Activated CD4-positive, alpha-beta memory T cell treated with anti-CD3 and anti-CD28 coated beads, Interleukin-2, amount 10 ng/mL, durations not matched to agents 7 days and 5 days (primary cell): Measurements from ENCODE around the gene OLFML2B. TPM values are rescaled to one million over a fixed set of nuclear protein-coding genes. Genes with fewer than 3 reads are reported as not detected.
A peak's percentile ranks its signal among the peaks of the same experiment; 100 is the strongest.
"Not testable (repeated sequence)": the region's sequence is repeated elsewhere in the genome, so short reads cannot be mapped to it uniquely, and the experiment has no call there.

Experiments used
- CTCF ChIA-PET: fragments of 350-600 bp; sonication (Branson Sonifier 250); formaldehyde crosslinking; loops from one replicate; lab custom pipeline; 2021; ENCODE audit warnings: antibody characterized with exemption, inconsistent platforms; lab: Charles Lee
- POLR2A ChIA-PET: fragments of 350-600 bp; sonication (Branson Sonifier 250); formaldehyde crosslinking; loops from one replicate; lab custom pipeline; 2021; ENCODE audit warnings: antibody characterized with exemption; lab: Charles Lee
- DNase-seq: peaks from one replicate; pipeline ENCODE4 v3.0.0-alpha.2; 2020
- H3K27ac Mint-ChIP-seq: one replicate; pipeline ENCODE4 v1.8.0; 2021; ENCODE audit warnings: mild to moderate bottlenecking, mixed read lengths
- H3K27me3 Mint-ChIP-seq: one replicate; pipeline ENCODE4 v1.8.0; 2021; ENCODE audit warnings: mixed read lengths
- H3K36me3 Mint-ChIP-seq: one replicate; pipeline ENCODE4 v1.8.0; 2021; ENCODE audit warnings: low read depth, mixed read lengths
- H3K4me1 Mint-ChIP-seq: one replicate; pipeline ENCODE4 v1.8.0; 2021; ENCODE audit warnings: mixed read lengths
- H3K4me3 Mint-ChIP-seq: one replicate; pipeline ENCODE4 v1.8.0; 2021; ENCODE audit warnings: mild to moderate bottlenecking, mixed read lengths
- H3K9me3 Mint-ChIP-seq: one replicate; pipeline ENCODE4 v1.8.0; 2021; ENCODE audit warnings: mixed read lengths
- total RNA-seq, 2 experiments: library from RNA; stranded (reverse); gene quantifications; one replicate each; pipeline ENCODE4 v1.2.3, GENCODE V29; 2021

The OLFML2B gene
- total RNA-seq, 2 experiments from 2014 or later: not detected

GRCh38 chr1:162029157-162029556 lies 5.5 kb upstream of the OLFML2B start:
- Mint-ChIP-seq H3K4me3 (no peak overlapping the region), H3K27ac (no peak overlapping the region), H3K9me3 (no peaks in the 10 kb centered on the region), H3K4me1 (peaks cover 3% of the 10 kb centered on the region), H3K27me3 (peaks cover 46% of the 10 kb centered on the region), H3K36me3 (no peaks in the 10 kb centered on the region)
- ChIA-PET POLR2A (no interaction called here), CTCF (no interaction called here)
- DNase-seq: no peak

DNA sequence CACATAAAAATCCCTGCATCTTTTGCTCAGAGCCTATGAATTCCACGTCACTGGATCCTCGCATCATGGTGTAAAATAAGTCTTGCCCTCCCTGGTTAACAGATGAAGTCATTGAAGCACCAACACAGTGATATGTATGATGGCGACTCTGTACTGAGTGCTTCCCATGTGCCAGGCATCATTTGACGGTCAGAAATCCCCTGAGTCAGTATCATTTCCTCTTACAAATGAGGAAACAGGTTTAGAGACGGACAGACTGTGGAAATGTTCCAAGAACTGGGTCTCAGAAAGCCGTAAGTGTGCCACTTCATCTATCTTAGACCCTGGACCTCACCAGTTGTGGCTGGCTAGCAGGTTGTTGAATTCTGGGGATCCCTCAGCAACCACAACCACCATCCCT lies 5.1 kb upstream of the OLFML2B start:
- no peak overlapping the region for H3K4me3 Mint-ChIP-seq
- POLR2A ChIA-PET: no interaction called here
- no peak overlapping the region for H3K27ac Mint-ChIP-seq
- H3K36me3 Mint-ChIP-seq: no peaks in the 10 kb centered on the region
- H3K9me3 Mint-ChIP-seq: no peaks in the 10 kb centered on the region
- DNase-seq: no peak
- peaks cover 4% of the 10 kb centered on the region for H3K4me1 Mint-ChIP-seq
- H3K27me3 Mint-ChIP-seq: peaks cover 46% of the 10 kb centered on the region
- CTCF ChIA-PET: interaction anchor here (2.1 kb wide), 1 partner anchor 8 kb away, joined by 7 read pairs; no protein-coding TSS in a partner anchor

GRCh38 chr1:162026881-162027280 lies 3.2 kb upstream of the OLFML2B start:
- DNase-seq: no peak
- no peaks in the 10 kb centered on the region for H3K9me3 Mint-ChIP-seq
- no peaks in the 10 kb centered on the region for H3K36me3 Mint-ChIP-seq
- H3K4me3 Mint-ChIP-seq: no peak overlapping the region
- H3K27ac Mint-ChIP-seq: no peak overlapping the region
- POLR2A ChIA-PET: no interaction called here
- peaks cover 55% of the 10 kb centered on the region for H3K27me3 Mint-ChIP-seq
- CTCF ChIA-PET: interaction anchor here (2.1 kb wide), 1 partner anchor 10 kb away, joined by 7 read pairs; no protein-coding TSS in a partner anchor
- peaks cover 8% of the 10 kb centered on the region for H3K4me1 Mint-ChIP-seq

DNA sequence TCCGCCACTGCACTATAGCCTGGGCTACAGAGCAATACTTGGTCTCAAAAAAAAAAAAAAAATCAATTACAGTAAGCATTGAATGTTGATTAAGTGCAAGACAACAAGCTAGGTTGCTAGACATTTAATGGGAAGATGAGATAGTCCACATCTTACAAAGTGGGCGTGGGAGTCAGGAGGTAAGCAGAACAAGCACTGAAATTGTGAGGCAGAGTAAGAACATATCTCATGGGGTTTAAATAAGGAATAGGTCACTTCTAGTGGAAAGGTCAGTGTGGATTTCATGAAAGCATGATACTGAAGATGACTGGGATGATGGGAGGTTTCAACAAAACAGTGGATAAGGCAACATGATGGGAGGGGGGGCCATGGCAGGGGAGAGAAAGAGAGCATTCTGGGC lies 1.9 kb upstream of the OLFML2B start:
- H3K27me3 Mint-ChIP-seq: peaks cover 53% of the 10 kb centered on the region
- no peak for DNase-seq
- POLR2A ChIA-PET: no interaction called here
- H3K27ac Mint-ChIP-seq: no peak overlapping the region
- no peak overlapping the region for H3K4me3 Mint-ChIP-seq
- peaks cover 8% of the 10 kb centered on the region for H3K4me1 Mint-ChIP-seq
- CTCF ChIA-PET: no interaction called here
- no peaks in the 10 kb centered on the region for H3K36me3 Mint-ChIP-seq
- no peaks in the 10 kb centered on the region for H3K9me3 Mint-ChIP-seq

GRCh38 chr1:162023181-162023546 lies 505 bp downstream of the OLFML2B start:
- DNase-seq: no peak
- Mint-ChIP-seq H3K27ac (no peak overlapping the region), H3K9me3 (no peaks in the 10 kb centered on the region), H3K36me3 (no peaks in the 10 kb centered on the region), H3K4me1 (peaks cover 8% of the 10 kb centered on the region), H3K4me3 (peak overlapping the region; percentile 67), H3K27me3 (peaks cover 43% of the 10 kb centered on the region)
- CTCF ChIA-PET: interaction anchor here (1.1 to 2.3 kb wide), 3 partner anchors 14 to 231 kb away, joined by 3 to 15 read pairs (median 14); no protein-coding TSS in a partner anchor
- POLR2A ChIA-PET: no interaction called here

- CTCF ChIA-PET: interaction anchor here (2.2 to 2.3 kb wide), 2 partner anchors 14 to 230 kb away, joined by 14 to 15 read pairs; no protein-coding TSS in a partner anchor
- Mint-ChIP-seq H3K4me1 (peaks cover 8% of the 10 kb centered on the region), H3K4me3 (no peak overlapping the region)
These were observed 1.0 kb downstream of the OLFML2B start for GRCh38 chr1:162022626-162023025.

DNA sequence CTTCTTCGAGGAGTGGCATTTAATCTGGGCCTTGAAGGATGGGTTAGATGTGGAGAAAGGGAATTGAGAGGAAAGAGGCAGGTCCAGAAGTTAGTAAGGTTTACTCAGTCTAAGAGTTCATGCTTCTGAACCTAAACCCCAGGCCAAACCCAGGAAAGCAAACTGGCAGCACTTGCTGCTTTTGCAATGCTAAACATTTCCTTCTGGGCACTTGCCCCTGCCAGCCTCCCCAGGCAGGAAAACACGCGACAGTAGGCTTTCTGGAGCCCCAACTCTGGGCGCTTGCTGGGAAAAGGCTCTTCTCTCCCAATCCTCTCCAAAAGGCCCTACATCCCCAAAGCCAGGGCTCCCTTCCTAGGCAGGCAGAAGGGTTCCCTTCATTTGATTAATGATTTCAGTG lies 2.5 kb downstream of the OLFML2B start:
- no peak overlapping the region for H3K4me3 Mint-ChIP-seq
- no peaks in the 10 kb centered on the region for H3K9me3 Mint-ChIP-seq
- H3K27ac Mint-ChIP-seq: no peak overlapping the region
- H3K27me3 Mint-ChIP-seq: peaks cover 35% of the 10 kb centered on the region
- POLR2A ChIA-PET: no interaction called here
- no peaks in the 10 kb centered on the region for H3K36me3 Mint-ChIP-seq
- CTCF ChIA-PET: no interaction called here
- no peak for DNase-seq
- peaks cover 8% of the 10 kb centered on the region for H3K4me1 Mint-ChIP-seq

More at GRCh38 chr1:162022626-162023025, 1.0 kb downstream of the OLFML2B start:
- DNase-seq: no peak
- Mint-ChIP-seq H3K27ac (no peak overlapping the region), H3K27me3 (peaks cover 41% of the 10 kb centered on the region), H3K9me3 (no peaks in the 10 kb centered on the region), H3K36me3 (no peaks in the 10 kb centered on the region)
- POLR2A ChIA-PET: no interaction called here

GRCh38 chr1:162020150-162020549 lies 3.5 kb downstream of the OLFML2B start:
- ChIA-PET CTCF (no interaction called here), POLR2A (no interaction called here)
- H3K27ac Mint-ChIP-seq: no peak overlapping the region
- peaks cover 8% of the 10 kb centered on the region for H3K4me1 Mint-ChIP-seq
- peaks cover 29% of the 10 kb centered on the region for H3K27me3 Mint-ChIP-seq
- H3K9me3 Mint-ChIP-seq: no peaks in the 10 kb centered on the region
- H3K4me3 Mint-ChIP-seq: no peak overlapping the region
- H3K36me3 Mint-ChIP-seq: no peaks in the 10 kb centered on the region
- DNase-seq: no peak

- H3K4me1 Mint-ChIP-seq: peaks cover 7% of the 10 kb centered on the region
- peaks cover 27% of the 10 kb centered on the region for H3K27me3 Mint-ChIP-seq
- H3K36me3 Mint-ChIP-seq: no peaks in the 10 kb centered on the region
- CTCF ChIA-PET: no interaction called here
- H3K4me3 Mint-ChIP-seq: no peak overlapping the region
- POLR2A ChIA-PET: no interaction called here
- H3K27ac Mint-ChIP-seq: no peak overlapping the region
- DNase-seq: no peak
- H3K9me3 Mint-ChIP-seq: no peaks in the 10 kb centered on the region
These were observed 4.2 kb downstream of the OLFML2B start for GRCh38 chr1:162019446-162019845.

DNA sequence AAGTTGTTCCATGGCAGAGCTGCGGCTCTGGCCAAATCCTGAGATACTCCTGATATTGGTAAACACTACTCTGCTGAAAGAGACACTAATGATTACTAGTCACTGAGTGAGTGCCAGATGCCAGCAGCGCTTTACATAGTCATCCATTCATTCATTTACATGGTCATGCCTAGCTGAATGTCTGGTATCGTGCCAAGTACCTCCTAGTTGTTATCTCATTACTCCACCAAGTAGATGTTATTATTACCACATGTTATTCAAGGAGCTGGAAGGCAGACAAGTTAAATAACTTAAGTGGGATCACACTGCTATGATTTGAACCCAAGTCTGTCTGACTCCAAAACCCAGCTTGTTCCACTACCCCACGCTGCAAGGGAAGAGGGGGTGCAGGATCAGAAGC lies 4.7 kb downstream of the OLFML2B start:
- POLR2A ChIA-PET: no interaction called here
- CTCF ChIA-PET: interaction anchor here (1.0 kb wide), 1 partner anchor 18 kb away, joined by 5 read pairs; no protein-coding TSS in a partner anchor
- H3K9me3 Mint-ChIP-seq: no peaks in the 10 kb centered on the region
- no peak overlapping the region for H3K4me3 Mint-ChIP-seq
- H3K27ac Mint-ChIP-seq: no peak overlapping the region
- no peaks in the 10 kb centered on the region for H3K36me3 Mint-ChIP-seq
- peaks cover 24% of the 10 kb centered on the region for H3K27me3 Mint-ChIP-seq
- H3K4me1 Mint-ChIP-seq: peaks cover 4% of the 10 kb centered on the region
- no peak for DNase-seq

GRCh38 chr1:162018418-162018817 lies 5.3 kb downstream of the OLFML2B start:
- Mint-ChIP-seq H3K9me3 (no peaks in the 10 kb centered on the region), H3K4me1 (peaks cover 2% of the 10 kb centered on the region), H3K27ac (no peak overlapping the region), H3K4me3 (no peak overlapping the region), H3K27me3 (peaks cover 22% of the 10 kb centered on the region), H3K36me3 (no peaks in the 10 kb centered on the region)
- CTCF ChIA-PET: interaction anchor here (1.0 kb wide), 1 partner anchor 19 kb away, joined by 5 read pairs; no protein-coding TSS in a partner anchor
- POLR2A ChIA-PET: no interaction called here
- DNase-seq: no peak

DNA sequence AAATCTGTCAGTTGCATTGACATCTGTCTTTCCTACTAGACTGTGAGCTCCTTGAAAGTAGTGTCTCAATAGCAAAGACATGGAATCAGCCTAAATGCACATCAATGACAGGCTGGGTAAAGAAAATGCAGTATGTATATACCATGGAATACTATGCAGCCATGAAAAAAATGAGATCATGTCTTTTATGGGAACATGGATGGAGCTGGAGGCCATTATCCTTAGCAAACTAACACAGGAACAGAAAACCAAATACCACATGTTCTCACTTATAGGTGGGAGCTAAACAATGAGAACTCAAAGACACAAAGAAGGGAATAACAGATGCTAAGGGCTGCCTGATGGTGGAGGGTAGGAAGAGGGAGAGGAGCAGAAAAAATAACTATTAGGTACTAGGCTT lies 5.9 kb downstream of the OLFML2B start:
- H3K27me3 Mint-ChIP-seq: peaks cover 18% of the 10 kb centered on the region
- H3K4me3 Mint-ChIP-seq, H3K36me3 Mint-ChIP-seq, DNase-seq, H3K27ac Mint-ChIP-seq, H3K9me3 Mint-ChIP-seq, H3K4me1 Mint-ChIP-seq, POLR2A ChIA-PET: not testable (repeated sequence)
- CTCF ChIA-PET: interaction anchor here (1.0 kb wide), 1 partner anchor 19 kb away, joined by 5 read pairs; no protein-coding TSS in a partner anchor

DNA sequence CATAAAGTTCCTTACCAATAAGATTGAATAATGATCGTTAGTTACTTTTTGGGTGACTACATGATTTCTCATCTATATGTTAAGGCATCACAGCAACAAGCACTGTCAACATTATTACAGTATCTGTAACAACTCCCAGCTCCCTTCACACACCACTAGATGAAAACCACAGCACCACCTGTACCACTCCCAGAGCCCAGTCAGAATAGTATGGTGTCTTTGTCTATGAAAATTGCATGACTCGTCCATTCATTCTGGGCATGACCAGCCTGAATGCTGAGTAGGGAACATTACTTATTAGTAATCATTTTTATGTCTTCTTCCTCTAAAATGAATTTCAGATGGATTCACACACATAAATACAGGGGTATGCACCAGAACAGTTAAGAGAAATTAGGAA lies 7.0 kb downstream of the OLFML2B start:
- Mint-ChIP-seq H3K4me3 (no peak overlapping the region), H3K9me3 (no peaks in the 10 kb centered on the region), H3K27me3 (peaks cover 14% of the 10 kb centered on the region), H3K27ac (no peak overlapping the region), H3K4me1 (no peaks in the 10 kb centered on the region), H3K36me3 (no peaks in the 10 kb centered on the region)
- ChIA-PET CTCF (no interaction called here), POLR2A (no interaction called here)
- no peak for DNase-seq

GRCh38 chr1:162015196-162015595 lies 8.5 kb downstream of the OLFML2B start:
- POLR2A ChIA-PET: no interaction called here
- H3K36me3 Mint-ChIP-seq: no peaks in the 10 kb centered on the region
- no peaks in the 10 kb centered on the region for H3K4me1 Mint-ChIP-seq
- H3K27me3 Mint-ChIP-seq: peaks cover 11% of the 10 kb centered on the region
- no peak overlapping the region for H3K27ac Mint-ChIP-seq
- no peak for DNase-seq
- H3K4me3 Mint-ChIP-seq: no peak overlapping the region
- CTCF ChIA-PET: interaction anchor here (1.2 kb wide), 1 partner anchor 22 kb away, joined by 3 read pairs; no protein-coding TSS in a partner anchor
- H3K9me3 Mint-ChIP-seq: no peaks in the 10 kb centered on the region
